PC-9 (cell line): ENCODE results near the gene DIP2C. TPM values are rescaled to one million over a fixed set of nuclear protein-coding genes. Genes with fewer than 3 reads are reported as not detected.

Source experiments
- BruUV-seq: library from RNA; stranded (reverse); fragments of 400-500 nt; replicated peaks from 2 replicates; lab custom pipeline; 2021; lab: Mats Ljungman, UMichigan
- CTCF ChIA-PET: fragments of 300-600 bp; sonication (Branson Sonifier 250); formaldehyde crosslinking; loops from one replicate; lab custom pipeline; 2022; ENCODE audit warnings: antibody characterized with exemption; lab: Charles Lee
- POLR2A ChIA-PET: fragments of 300-600 bp; sonication (Branson Sonifier 250); formaldehyde crosslinking; loops from one replicate; lab custom pipeline; 2022; ENCODE audit warnings: antibody characterized with exemption; ENCODE audit not compliant: unreplicated experiment; lab: Charles Lee
- DNase-seq, 2 experiments: peaks; one replicate each; pipeline versions ENCODE4 v3.0.0 to v3.0.0-alpha.2; 2015 to 2022; ENCODE audit warnings: mixed read lengths in 1 of 2
- H2AFZ ChIP-seq: fragments of 200-600 bp; sonication (generic); 2 replicates; pipeline ENCODE4 v1.8.1; 2017; ENCODE audit warnings: antibody characterized with exemption
- H3F3A ChIP-seq: fragments of 200-600 bp; sonication (generic); 2 replicates; pipeline ENCODE4 v1.8.1; 2017; ENCODE audit warnings: antibody characterized with exemption, mild to moderate bottlenecking, low read depth; ENCODE audit not compliant: insufficient read depth
- H3K27ac ChIP-seq: fragments of 200-600 bp; sonication (generic); 2 replicates; pipeline ENCODE4 v1.6.1; 2016; ENCODE audit warnings: mixed run types
- H3K27me3 ChIP-seq: fragments of 200-600 bp; sonication (generic); 2 replicates; pipeline ENCODE4 v1.6.1; 2016; ENCODE audit warnings: low read depth, mixed run types; ENCODE audit not compliant: insufficient read depth
- H3K36me3 ChIP-seq: fragments of 200-600 bp; sonication (generic); 2 replicates; pipeline ENCODE4 v1.6.1; 2016; ENCODE audit warnings: low read depth, mixed run types
- H3K4me1 ChIP-seq: fragments of 200-600 bp; sonication (generic); replicated peaks from 2 replicates; pipeline ENCODE4 v1.6.1; 2016; ENCODE audit warnings: mixed run types; ENCODE audit not compliant: insufficient read depth
- H3K4me2 ChIP-seq: fragments of 200-600 bp; sonication (generic); 2 replicates; pipeline ENCODE4 v1.6.1; 2017; ENCODE audit warnings: mixed run types
- H3K4me3 ChIP-seq: fragments of 200-600 bp; sonication (generic); 2 replicates; pipeline ENCODE4 v1.6.1; 2016; ENCODE audit warnings: mixed run types
- H3K79me2 ChIP-seq: fragments of 200-600 bp; sonication (generic); 2 replicates; pipeline ENCODE4 v1.6.1; 2017; ENCODE audit warnings: low read depth, mixed run types
- H3K9me2 ChIP-seq: fragments of 200-600 bp; sonication (generic); 2 replicates; pipeline ENCODE4 v1.8.1; 2017; ENCODE audit warnings: mild to moderate bottlenecking; ENCODE audit not compliant: insufficient read depth
- H3K9me3 ChIP-seq: fragments of 200-600 bp; sonication (generic); 2 replicates; pipeline ENCODE4 v1.8.1; 2016; ENCODE audit warnings: low read depth; ENCODE audit not compliant: insufficient read depth
- H4K20me1 ChIP-seq: fragments of 200-600 bp; sonication (generic); 2 replicates; pipeline ENCODE4 v1.8.1; 2017; ENCODE audit not compliant: insufficient read depth
- EZH2 ChIP-seq: fragments of 200-600 bp; sonication (generic); IDR thresholded peaks from 2 replicates; pipeline ENCODE4 v1.8.0; 2017; ENCODE audit warnings: antibody characterized with exemption, low read depth
- intact Hi-C: fragments of 100-400 bp; cut with micrococcal nuclease; formaldehyde crosslinking; loops from one replicate; pipeline ENCODE4 v1.10.0; 2022; ENCODE audit not compliant: unreplicated experiment
- total RNA-seq: library from RNA; stranded (reverse); gene quantifications from 2 replicates; pipeline ENCODE4 v1.2.3, GENCODE V29; 2021
- TF ChIP-seq, protein P1 (sequence below): fragments of 200-600 bp; sonication (generic); conservative IDR thresholded peaks from 2 replicates; pipeline ENCODE4 v1.6.1; 2017; ENCODE audit warnings: mixed run types, antibody characterized with exemption, mild to moderate bottlenecking, moderate library complexity

Gene DIP2C
- total RNA-seq, 1 experiment from 2014 or later: 0.83 TPM

DNA sequence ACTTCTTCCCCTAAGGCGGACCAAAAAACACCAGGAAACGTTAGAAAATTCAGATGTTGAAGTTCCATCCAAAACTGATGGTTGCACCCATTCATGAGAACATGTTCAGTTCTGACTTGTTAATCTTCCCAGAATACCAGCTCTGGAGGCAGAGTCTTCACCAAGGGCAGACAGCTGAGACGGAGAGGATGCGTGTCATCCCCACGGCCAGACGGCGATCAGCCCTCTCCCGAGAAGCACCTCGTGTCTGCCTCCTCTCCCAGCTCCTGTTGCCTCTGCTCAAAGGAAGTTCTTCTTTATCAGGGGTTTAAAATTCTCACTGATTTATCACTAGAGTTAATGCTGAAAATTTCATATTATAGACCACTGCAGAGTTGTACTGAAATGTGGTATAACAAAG is 284.5 kb downstream of the DIP2C start:
- no TSS peak for BruUV-seq

GRCh38 chr10:404346-404745 is 285.1 kb downstream of the DIP2C start:
- Histone ChIP-seq H3K27me3 (peaks cover 43% of the 10 kb centered on the region), H3K4me3 (no peak overlapping the region), H3K27ac (no peak overlapping the region), H3K36me3 (no peaks in the 10 kb centered on the region), H4K20me1 (no peaks in the 10 kb centered on the region), H3K9me2 (no peaks in the 10 kb centered on the region), H3K79me2 (no peaks in the 10 kb centered on the region), H3K4me1 (no peaks in the 10 kb centered on the region), H2AFZ (no peak overlapping the region), H3F3A (no peaks in the 10 kb centered on the region), H3K4me2 (no peak overlapping the region), H3K9me3 (no peaks in the 10 kb centered on the region)
- TF ChIP-seq, protein P1, sequence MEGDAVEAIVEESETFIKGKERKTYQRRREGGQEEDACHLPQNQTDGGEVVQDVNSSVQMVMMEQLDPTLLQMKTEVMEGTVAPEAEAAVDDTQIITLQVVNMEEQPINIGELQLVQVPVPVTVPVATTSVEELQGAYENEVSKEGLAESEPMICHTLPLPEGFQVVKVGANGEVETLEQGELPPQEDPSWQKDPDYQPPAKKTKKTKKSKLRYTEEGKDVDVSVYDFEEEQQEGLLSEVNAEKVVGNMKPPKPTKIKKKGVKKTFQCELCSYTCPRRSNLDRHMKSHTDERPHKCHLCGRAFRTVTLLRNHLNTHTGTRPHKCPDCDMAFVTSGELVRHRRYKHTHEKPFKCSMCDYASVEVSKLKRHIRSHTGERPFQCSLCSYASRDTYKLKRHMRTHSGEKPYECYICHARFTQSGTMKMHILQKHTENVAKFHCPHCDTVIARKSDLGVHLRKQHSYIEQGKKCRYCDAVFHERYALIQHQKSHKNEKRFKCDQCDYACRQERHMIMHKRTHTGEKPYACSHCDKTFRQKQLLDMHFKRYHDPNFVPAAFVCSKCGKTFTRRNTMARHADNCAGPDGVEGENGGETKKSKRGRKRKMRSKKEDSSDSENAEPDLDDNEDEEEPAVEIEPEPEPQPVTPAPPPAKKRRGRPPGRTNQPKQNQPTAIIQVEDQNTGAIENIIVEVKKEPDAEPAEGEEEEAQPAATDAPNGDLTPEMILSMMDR: no peak
- TF ChIP-seq EZH2: no peak
- POLR2A ChIA-PET: no interaction called here
- CTCF ChIA-PET: no interaction called here
- intact Hi-C loops: no loop called here
- DNase-seq: no peak
- BruUV-seq: no TSS peak

More for the DNA sequence above, 284.5 kb downstream of the DIP2C start:
- H3F3A ChIP-seq: no peaks in the 10 kb centered on the region
- no peaks in the 10 kb centered on the region for H3K36me3 ChIP-seq
- CTCF ChIA-PET: no interaction called here
- H4K20me1 ChIP-seq: no peaks in the 10 kb centered on the region
- no peaks in the 10 kb centered on the region for H3K4me1 ChIP-seq
- DNase-seq: no peak
- no peaks in the 10 kb centered on the region for H3K9me3 ChIP-seq
- no peaks in the 10 kb centered on the region for H3K9me2 ChIP-seq
- intact Hi-C loops: no loop called here
- TF ChIP-seq, protein P1: no peak
- TF ChIP-seq EZH2: no peak
- no peak overlapping the region for H3K4me2 ChIP-seq
- no peaks in the 10 kb centered on the region for H3K79me2 ChIP-seq
- no peak overlapping the region for H3K4me3 ChIP-seq
- no peak overlapping the region for H3K27ac ChIP-seq
- no peak overlapping the region for H2AFZ ChIP-seq
- POLR2A ChIA-PET: no interaction called here
- peaks cover 49% of the 10 kb centered on the region for H3K27me3 ChIP-seq

DNA sequence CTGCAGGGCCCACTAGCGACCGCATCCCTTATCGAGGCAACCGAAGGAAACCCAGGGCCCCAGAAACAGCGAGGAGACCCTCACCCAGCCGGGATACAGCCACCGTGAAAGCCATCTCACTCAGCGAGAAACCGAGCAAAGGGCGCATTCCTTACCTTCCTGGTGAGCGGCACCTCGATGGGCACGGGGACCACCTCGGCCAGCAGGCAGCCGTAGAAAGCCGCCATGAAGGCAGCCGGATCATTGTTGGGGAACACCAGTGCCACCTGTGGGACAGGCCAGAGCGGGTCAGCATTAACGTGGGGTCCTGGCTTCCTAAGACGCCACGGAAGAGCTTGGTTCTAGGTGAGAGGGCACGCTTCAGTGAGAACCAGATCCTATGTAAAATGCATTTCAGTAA is 290.5 kb downstream of the DIP2C start:
- no peak overlapping the region for H3K27ac ChIP-seq
- BruUV-seq: no TSS peak

More for the DNA sequence above, 290.5 kb downstream of the DIP2C start:
- intact Hi-C loops: no loop called here
- TF ChIP-seq EZH2: no peak
- TF ChIP-seq, protein P1: no peak
- no peak for DNase-seq
- CTCF ChIA-PET: no interaction called here
- H3K4me3 ChIP-seq: no peak overlapping the region
- no peaks in the 10 kb centered on the region for H4K20me1 ChIP-seq
- H3K79me2 ChIP-seq: no peaks in the 10 kb centered on the region
- H2AFZ ChIP-seq: no peak overlapping the region
- H3K9me3 ChIP-seq: no peaks in the 10 kb centered on the region
- POLR2A ChIA-PET: no interaction called here
- H3F3A ChIP-seq: no peaks in the 10 kb centered on the region
- no peaks in the 10 kb centered on the region for H3K4me1 ChIP-seq
- H3K27me3 ChIP-seq: peaks cover 16% of the 10 kb centered on the region
- no peaks in the 10 kb centered on the region for H3K9me2 ChIP-seq
- no peaks in the 10 kb centered on the region for H3K36me3 ChIP-seq
- H3K4me2 ChIP-seq: no peak overlapping the region
